Stimulated activated CD8-positive, alpha-beta memory T cell treated with anti-CD3 and anti-CD28 coated beads, Interleukin-12 subunit alpha, Interleukin-12 subunit beta, amount 100 ng/mL, for 24 hours (primary cell): ENCODE measurements around the gene ERC2.

Source experiments
- DNase-seq: peaks from one replicate; pipeline ENCODE4 v3.0.0-alpha.2; 2020; ENCODE audit errors: extremely low read depth

Gene ERC2

GRCh38 chr3:56123487-56123886 is 344.8 kb downstream of the ERC2 start:
- no peak for DNase-seq

GRCh38 chr3:56122911-56123310 is 345.4 kb downstream of the ERC2 start:
- no peak for DNase-seq

GRCh38 chr3:56121716-56122115 is 346.6 kb downstream of the ERC2 start:
- no peak for DNase-seq

GRCh38 chr3:56119575-56120349 is 348.5 kb downstream of the ERC2 start:
- no peak for DNase-seq

GRCh38 chr3:56118968-56119367 is 349.3 kb downstream of the ERC2 start:
- DNase-seq, result no peak

- no peak for DNase-seq
Measured at GRCh38 chr3:56115698-56116097, 352.6 kb downstream of the ERC2 start.

GRCh38 chr3:56115199-56115598 is 353.1 kb downstream of the ERC2 start:
- DNase-seq, result no peak

GRCh38 chr3:56113908-56114307 is 354.4 kb downstream of the ERC2 start:
- DNase-seq, result no peak

GRCh38 chr3:56113231-56113630 is 355.0 kb downstream of the ERC2 start:
- no peak for DNase-seq

- DNase-seq, result no peak
Measured at GRCh38 chr3:56111606-56112304, 356.5 kb downstream of the ERC2 start.

- no peak for DNase-seq
Measured at GRCh38 chr3:56110886-56111285, 357.4 kb downstream of the ERC2 start.

- no peak for DNase-seq
Measured at GRCh38 chr3:56107157-56107556, 361.1 kb downstream of the ERC2 start.

GRCh38 chr3:56102032-56102431 is 366.2 kb downstream of the ERC2 start:
- DNase-seq, result no peak

GRCh38 chr3:56101576-56101975 is 366.7 kb downstream of the ERC2 start:
- DNase-seq, result no peak

GRCh38 chr3:56096999-56097398 is 371.3 kb downstream of the ERC2 start:
- DNase-seq, result no peak

- no peak for DNase-seq
Measured at GRCh38 chr3:56094170-56094569, 374.1 kb downstream of the ERC2 start.

GRCh38 chr3:56089739-56090138 is 378.5 kb downstream of the ERC2 start:
- no peak for DNase-seq

- no peak for DNase-seq
Measured at GRCh38 chr3:56087451-56088053, 380.7 kb downstream of the ERC2 start.

- no peak for DNase-seq
Measured at GRCh38 chr3:56086355-56086754, 381.9 kb downstream of the ERC2 start.

- DNase-seq, result no peak
Measured at GRCh38 chr3:56081246-56081645, 387.0 kb downstream of the ERC2 start.

GRCh38 chr3:56076746-56077145 is 391.5 kb downstream of the ERC2 start:
- no peak for DNase-seq

- DNase-seq, result no peak
Measured at GRCh38 chr3:56075089-56075488, 393.2 kb downstream of the ERC2 start.

GRCh38 chr3:56069766-56070165 is 398.5 kb downstream of the ERC2 start:
- DNase-seq, result no peak
